Fibroblast of upper back skin (primary cell): ENCODE data around the gene HEBP2.
"Not testable (repeated sequence)": the region's sequence is repeated elsewhere in the genome, so short reads cannot be mapped to it uniquely, and the experiment has no call there.

Experiments
- DNase-seq: peaks from one replicate; pipeline ENCODE4 v3.0.0-alpha.2; 2013

HEBP2 gene

GRCh38 chr6:138424004-138424904 is 20.2 kb downstream of the HEBP2 start:
- DNase-seq = no peak

- not testable (repeated sequence) for DNase-seq
These were observed 21.2 kb downstream of the HEBP2 start for GRCh38 chr6:138425256-138425655.

- no peak for DNase-seq
These were observed 22.6 kb downstream of the HEBP2 start for GRCh38 chr6:138426500-138427123.

- no peak for DNase-seq
These were observed 23.7 kb downstream of the HEBP2 start for GRCh38 chr6:138427701-138428100.

- peak; percentile 58 for DNase-seq
These were observed 25.0 kb downstream of the HEBP2 start for GRCh38 chr6:138428944-138429598.

- no peak for DNase-seq
These were observed 25.7 kb downstream of the HEBP2 start for GRCh38 chr6:138429761-138430160.

GRCh38 chr6:138430361-138431145 is 26.5 kb downstream of the HEBP2 start:
- DNase-seq = no peak

GRCh38 chr6:138431256-138432062 is 27.4 kb downstream of the HEBP2 start:
- DNase-seq = no peak

GRCh38 chr6:138432063-138432356 is 28.0 kb downstream of the HEBP2 start:
- DNase-seq = no peak

- no peak for DNase-seq
These were observed 30.1 kb downstream of the HEBP2 start for GRCh38 chr6:138434096-138434495.

- DNase-seq = no peak
These were observed 30.9 kb downstream of the HEBP2 start for GRCh38 chr6:138434925-138435324.

- DNase-seq = no peak
These were observed 35.5 kb downstream of the HEBP2 start for GRCh38 chr6:138439546-138439945.

- DNase-seq = no peak
These were observed 36.3 kb downstream of the HEBP2 start for GRCh38 chr6:138440296-138440695.

GRCh38 chr6:138440758-138441357 is 36.8 kb downstream of the HEBP2 start:
- DNase-seq = no peak

- DNase-seq = no peak
These were observed 37.9 kb downstream of the HEBP2 start for GRCh38 chr6:138441965-138442364.

GRCh38 chr6:138442663-138443062 is 38.6 kb downstream of the HEBP2 start:
- DNase-seq = no peak

GRCh38 chr6:138443979-138444378 is 40.0 kb downstream of the HEBP2 start:
- DNase-seq = no peak

- no peak for DNase-seq
These were observed 42.8 kb downstream of the HEBP2 start for GRCh38 chr6:138446821-138447220.

- DNase-seq = no peak
These were observed 46.4 kb downstream of the HEBP2 start for GRCh38 chr6:138450445-138450844.

GRCh38 chr6:138451043-138451442 is 47.0 kb downstream of the HEBP2 start:
- no peak for DNase-seq

GRCh38 chr6:138454981-138455706 is 51.1 kb downstream of the HEBP2 start:
- DNase-seq = no peak
